NK-92 (cell line): ENCODE data around the gene RUNX1.

Experiments
- DNase-seq: peaks from one replicate; lab custom pipeline; 2025; ENCODE audit not compliant: unreplicated experiment; lab: John Stamatoyannopoulos, UW

Gene RUNX1

GRCh38 chr21:34766862-34767261 lies 282.2 kb downstream of the RUNX1 start:
- no peak for DNase-seq

GRCh38 chr21:34765619-34766018 lies 283.5 kb downstream of the RUNX1 start:
- no peak for DNase-seq

- no peak for DNase-seq
Measured at GRCh38 chr21:34764715-34765284, 284.3 kb downstream of the RUNX1 start.

GRCh38 chr21:34762786-34763185 lies 286.3 kb downstream of the RUNX1 start:
- no peak for DNase-seq

DNA sequence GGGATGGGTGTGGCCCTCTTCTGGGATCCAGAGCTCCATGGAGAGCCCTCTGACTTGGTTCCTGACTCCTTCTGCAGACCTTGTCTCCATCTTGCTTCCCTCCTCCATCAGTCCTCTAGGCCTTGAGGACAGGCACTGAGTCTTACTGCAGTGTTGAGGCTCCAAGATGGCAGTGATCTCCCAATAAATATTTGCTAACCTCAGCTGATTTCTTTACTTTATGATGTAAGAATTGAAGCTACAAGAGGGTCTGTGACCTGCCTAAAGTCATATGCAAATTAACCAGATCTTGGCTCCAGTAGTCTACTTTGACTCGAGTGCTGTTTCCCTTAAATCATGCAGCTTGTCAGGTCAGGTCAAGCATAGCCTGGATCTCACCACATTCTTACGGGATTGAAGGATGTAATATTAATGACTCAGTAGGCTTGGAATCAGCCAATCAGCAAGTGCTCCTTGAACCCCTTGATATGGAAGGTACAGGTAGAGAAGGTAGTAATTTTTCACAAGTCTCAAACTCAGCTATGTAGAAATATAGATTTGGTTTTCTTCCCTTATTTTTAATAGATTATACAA lies 287.3 kb downstream of the RUNX1 start:
- no peak for DNase-seq

GRCh38 chr21:34754690-34755647 lies 294.1 kb downstream of the RUNX1 start:
- no peak for DNase-seq

DNA sequence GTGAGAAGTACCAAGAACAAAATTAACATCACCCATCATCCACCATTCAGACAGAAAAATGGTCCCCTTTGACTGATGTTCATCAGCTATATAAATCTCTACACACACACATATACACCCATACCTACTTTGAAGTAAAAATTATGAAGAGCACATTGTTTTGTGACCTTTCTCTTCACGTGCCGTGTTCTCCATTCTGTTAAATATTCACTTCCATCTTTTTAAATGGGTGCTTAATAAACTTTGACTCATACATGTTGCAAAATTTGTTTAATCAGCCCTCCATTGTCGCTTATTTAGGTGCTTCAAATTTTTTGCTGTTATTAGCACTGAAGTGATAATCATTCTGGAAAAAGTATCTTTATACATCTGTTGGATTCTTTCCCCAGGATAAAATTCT lies 300.2 kb downstream of the RUNX1 start:
- no peak for DNase-seq

DNA sequence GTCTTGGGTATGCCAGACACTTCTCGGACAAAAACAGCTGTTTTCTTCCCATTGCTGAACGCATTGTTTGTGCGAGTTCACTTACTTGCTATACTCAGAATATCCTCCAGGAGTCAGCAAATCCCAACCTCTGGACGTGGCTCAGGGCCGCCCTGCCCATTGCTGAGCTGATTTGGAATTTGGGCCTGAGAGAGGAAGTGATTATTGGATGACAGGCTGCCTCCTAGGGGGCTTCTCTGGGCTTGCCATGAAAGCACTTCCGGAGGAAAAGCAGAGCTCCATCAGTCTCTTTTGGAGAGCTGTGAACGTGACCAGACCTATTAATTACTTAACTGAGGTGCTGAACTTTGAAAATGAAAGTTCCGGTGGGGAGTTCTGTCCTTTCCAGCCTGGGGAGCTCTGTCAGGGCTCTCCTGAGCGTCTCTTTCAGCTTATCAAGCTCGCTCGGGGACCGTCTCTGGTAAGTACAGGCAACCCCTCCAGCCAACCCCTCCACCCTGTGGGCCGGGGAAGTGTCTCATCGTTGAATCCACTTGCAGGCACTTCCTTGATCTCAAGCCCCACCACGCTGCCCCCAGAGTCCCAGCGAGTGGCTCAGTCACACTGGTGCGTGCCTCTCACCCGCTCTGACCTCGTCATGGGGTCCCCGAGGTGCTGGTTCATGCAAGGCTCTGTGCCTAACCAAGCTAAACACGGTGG lies 303.4 kb downstream of the RUNX1 start:
- DNase-seq = no peak

DNA sequence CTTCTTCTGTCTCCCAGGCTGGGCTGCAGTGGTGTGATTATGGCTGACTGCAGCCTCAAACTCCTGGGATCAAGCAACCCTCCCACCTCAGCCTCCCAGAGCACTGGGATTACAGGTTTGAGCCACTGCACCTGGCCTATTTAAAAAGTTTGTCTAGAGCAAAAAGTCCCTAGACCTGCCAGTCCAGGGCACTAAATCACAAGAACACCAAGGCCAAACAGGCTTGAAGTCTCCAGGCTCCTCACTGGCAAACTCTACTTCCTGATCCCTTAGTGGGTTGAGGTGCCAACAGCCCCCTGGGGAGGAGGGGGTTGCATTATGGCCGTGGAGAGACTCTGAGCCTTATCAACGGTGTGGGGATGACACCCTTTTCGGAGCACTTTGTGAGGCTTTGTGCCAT lies 304.3 kb downstream of the RUNX1 start:
- DNase-seq = no peak

- no peak for DNase-seq
Measured at GRCh38 chr21:34743831-34744230, 305.3 kb downstream of the RUNX1 start.

DNA sequence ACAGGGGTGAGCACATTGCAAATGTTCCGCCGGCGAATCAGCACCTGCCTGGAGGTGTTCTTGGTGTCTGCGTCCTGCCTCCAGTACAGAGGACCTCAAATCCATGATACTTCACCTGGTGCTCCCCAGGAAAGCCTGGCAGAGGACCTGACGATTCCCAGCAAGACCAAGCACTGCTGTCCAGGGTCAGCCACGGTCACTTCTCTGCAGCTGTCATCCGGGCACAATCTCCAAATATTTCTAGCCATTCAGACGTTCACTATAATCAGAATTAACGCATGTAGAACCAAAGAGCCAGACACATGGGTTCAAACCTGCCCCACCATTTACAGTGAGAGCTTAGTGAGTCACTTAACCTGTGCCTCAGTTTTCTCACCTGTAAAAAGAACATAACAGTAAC lies 305.8 kb downstream of the RUNX1 start:
- DNase-seq = no peak

DNA sequence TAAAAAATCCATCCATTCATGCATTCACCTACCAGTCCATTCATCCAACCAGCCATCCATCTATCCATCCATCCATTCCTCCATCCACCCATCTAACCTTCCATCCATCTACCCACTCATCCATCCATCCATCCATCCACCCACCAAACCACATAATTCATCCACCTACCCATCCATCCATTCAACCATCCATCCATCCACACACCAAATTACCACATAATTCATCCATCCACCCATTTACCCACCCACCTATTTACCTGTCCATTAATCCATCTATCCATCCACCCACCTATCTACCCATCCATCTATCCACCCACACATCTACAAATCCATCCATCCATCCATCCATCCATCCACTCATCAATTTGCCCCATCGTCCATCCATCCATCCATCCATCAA lies 308.9 kb downstream of the RUNX1 start:
- no peak for DNase-seq
